IMR-90 (cell line): ENCODE data around the gene SPNS2. TPM values are rescaled to one million over a fixed set of nuclear protein-coding genes. Genes with fewer than 3 reads are reported as not detected.

Source experiments
- ATAC-seq: fragments of 200-7000 bp; cut with Tn5 transposase; 2 replicates; pipeline ENCODE4 v1.9.1; 2020; ENCODE audit warnings: low read depth, mild to moderate bottlenecking, moderate library complexity
- BruUV-seq: library from RNA; stranded (reverse); fragments of 400-500 nt; replicated peaks from 2 replicates; lab custom pipeline; 2021; lab: Mats Ljungman, UMichigan
- CTCF ChIA-PET: fragments of 300-600 bp; formaldehyde crosslinking; extraction: SDS; loops from one replicate; lab custom pipeline; 2021; ENCODE audit warnings: antibody characterized with exemption; lab: Yijun Ruan, JAX
- POLR2A ChIA-PET: fragments of 300-600 bp; sonication (Branson Sonifier 250); formaldehyde crosslinking; loops from one replicate; lab custom pipeline; 2022; ENCODE audit warnings: antibody characterized with exemption; ENCODE audit not compliant: unreplicated experiment; lab: Charles Lee
- DNase-seq: peaks from one replicate; pipeline ENCODE4 v3.0.0; 2013
- H2AFZ ChIP-seq: replicated peaks from 2 replicates; pipeline ENCODE3; 2013; ENCODE audit warnings: low read length, mild to moderate bottlenecking; ENCODE audit not compliant: poor library complexity
- H2AK5ac ChIP-seq: 2 replicates; pipeline ENCODE4 v1.6.1; 2013; ENCODE audit warnings: low read depth, low read length, inconsistent platforms
- H2AK9ac ChIP-seq: replicated peaks from 2 replicates; pipeline ENCODE3; 2013; ENCODE audit warnings: mild to moderate bottlenecking, low read depth, low read length, moderate library complexity; ENCODE audit not compliant: poor library complexity
- H2BK120ac ChIP-seq: 2 replicates; pipeline ENCODE4 v1.6.1; 2013; ENCODE audit warnings: low read depth, low read length, inconsistent platforms
- H2BK15ac ChIP-seq: 3 replicates; pipeline ENCODE4 v1.6.1; 2013; ENCODE audit warnings: low read depth, low read length, inconsistent platforms
- H2BK20ac ChIP-seq: 2 replicates; pipeline ENCODE4 v1.6.1; 2013; ENCODE audit warnings: low read depth, mild to moderate bottlenecking, inconsistent platforms, low read length, moderate library complexity
- H2BK5ac ChIP-seq: 2 replicates; pipeline ENCODE4 v1.6.1; 2013; ENCODE audit warnings: mild to moderate bottlenecking, low read depth, low read length, inconsistent platforms; ENCODE audit not compliant: poor library complexity, severe bottlenecking
- H3K14ac ChIP-seq: replicated peaks from 2 replicates; pipeline ENCODE4 v1.6.1; 2013; ENCODE audit warnings: low read depth, low read length, inconsistent platforms
- H3K18ac ChIP-seq: 2 replicates; pipeline ENCODE4 v1.6.1; 2013; ENCODE audit warnings: low read depth, low read length, control low read depth
- H3K23ac ChIP-seq: 2 replicates; pipeline ENCODE4 v1.6.1; 2013; ENCODE audit warnings: low read depth, low read length, inconsistent platforms
- H3K27ac ChIP-seq: 2 replicates; pipeline ENCODE4 v1.5.1; 2013; ENCODE audit warnings: mild to moderate bottlenecking, control low read depth, low read length; ENCODE audit not compliant: insufficient read depth
- H3K27me3 ChIP-seq: 2 replicates; pipeline ENCODE4 v1.6.1; 2013; ENCODE audit warnings: low read length; ENCODE audit not compliant: control insufficient read depth, insufficient read depth
- H3K36me3 ChIP-seq: 2 replicates; pipeline ENCODE4 v1.6.1; 2013; ENCODE audit warnings: low read length, mixed read lengths; ENCODE audit not compliant: control insufficient read depth, insufficient read depth
- H3K4ac ChIP-seq: 2 replicates; pipeline ENCODE4 v1.6.1; 2013; ENCODE audit warnings: low read depth, low read length, inconsistent platforms
- H3K4me1 ChIP-seq: 2 replicates; pipeline ENCODE4 v1.6.1; 2013; ENCODE audit warnings: low read length, mixed read lengths; ENCODE audit not compliant: control insufficient read depth, insufficient read depth
- H3K4me2 ChIP-seq: 2 replicates; pipeline ENCODE4 v1.6.1; 2013; ENCODE audit warnings: low read depth, mild to moderate bottlenecking, control low read depth, low read length, moderate library complexity
- H3K4me3 ChIP-seq: 2 replicates; pipeline ENCODE4 v1.5.1; 2013; ENCODE audit warnings: low read depth, mild to moderate bottlenecking, control low read depth, low read length, moderate library complexity; ENCODE audit not compliant: insufficient read depth
- H3K56ac ChIP-seq: 2 replicates; pipeline ENCODE4 v1.6.1; 2013; ENCODE audit warnings: low read length, inconsistent platforms; ENCODE audit not compliant: insufficient read depth; ENCODE audit errors: extremely low read depth
- H3K79me1 ChIP-seq, 2 experiments: 2 replicates each; pipeline ENCODE4 v1.6.1; 2013; ENCODE audit warnings: low read length in 2 of 2, inconsistent platforms in 1 of 2, low read depth in 1 of 2
- H3K9ac ChIP-seq: 2 replicates; pipeline ENCODE4 v1.6.1; 2013; ENCODE audit warnings: low read depth, low read length, control low read depth
- H3K9me1 ChIP-seq: 2 replicates; pipeline ENCODE4 v1.6.1; 2013; ENCODE audit warnings: low read length, inconsistent platforms; ENCODE audit not compliant: insufficient read depth
- H3K9me3 ChIP-seq: 2 replicates; pipeline ENCODE4 v1.6.1; 2013; ENCODE audit warnings: low read length; ENCODE audit not compliant: control insufficient read depth, insufficient read depth
- H4K20me1 ChIP-seq: 2 replicates; pipeline ENCODE4 v1.6.1; 2013; ENCODE audit warnings: low read length, inconsistent platforms; ENCODE audit not compliant: insufficient read depth
- H4K5ac ChIP-seq: 2 replicates; pipeline ENCODE4 v1.6.1; 2013; ENCODE audit warnings: mild to moderate bottlenecking, low read depth, low read length, control low read depth
- H4K8ac ChIP-seq, 2 experiments: 2 replicates each; pipeline ENCODE4 v1.6.1; 2013; ENCODE audit warnings: low read depth in 2 of 2, low read length in 2 of 2, control low read depth in 1 of 2, inconsistent platforms in 1 of 2
- H4K91ac ChIP-seq: 2 replicates; pipeline ENCODE4 v1.6.1; 2013; ENCODE audit warnings: low read depth, low read length, inconsistent platforms; ENCODE audit not compliant: insufficient read depth
- MAZ ChIP-seq: IDR thresholded peaks from 2 replicates; pipeline ENCODE4 v1.6.1; 2012; ENCODE audit warnings: low read depth, mild to moderate bottlenecking, low read length, improper control_type of control experiment, moderate library complexity, borderline replicate concordance
- USF2 ChIP-seq: fragments of 150-350 bp; IDR thresholded peaks from 2 replicates; pipeline ENCODE4 v1.6.1; 2017; ENCODE audit warnings: mild to moderate bottlenecking, antibody characterized with exemption, low read length, low read depth
- WGBS, 2 experiments: methylation state at CpG; one replicate each; pipeline versions ENCODE4 v1.1.5 to v1.1.7; 2013; ENCODE audit warnings: missing lambda C conversion rate in 2 of 2; ENCODE audit not compliant: insufficient read length in 1 of 2; ENCODE audit errors: extremely low coverage in 2 of 2; 5-methylcytosine and 5-hydroxymethylcytosine counted together
- dilution Hi-C: fragments of 300-500 bp; cut with HindIII; formaldehyde crosslinking; loops from one replicate; pipeline ENCODE4 v1.14.3; 2018; ENCODE audit warnings: low sequenced_read_pairs; ENCODE audit not compliant: unreplicated experiment
- in situ Hi-C: fragments of 300-500 bp; cut with MboI; formaldehyde crosslinking; loops from 3 replicates; pipeline ENCODE4 v1.14.3; 2019; ENCODE audit warnings: low sequenced_read_pairs, inconsistent platforms, mixed read lengths
- intact Hi-C: fragments of 100-400 bp; cut with micrococcal nuclease; formaldehyde crosslinking; loops from 2 replicates; pipeline ENCODE4 v1.10.0; 2022
- polyA plus RNA-seq, 3 experiments: library from polyadenylated mRNA; depleted of rRNA; stranded (reverse); fragments of >200 nt; gene quantifications; 2 replicates each; pipeline ENCODE4 v1.2.3, GENCODE V29; 2012; ENCODE audit warnings: low replicate concordance in 1 of 3
- total RNA-seq: library from RNA; depleted of rRNA; stranded (reverse); fragments of >200 nt; gene quantifications from 2 replicates; pipeline ENCODE4 v1.2.3, GENCODE V29; 2012

The SPNS2 gene
- total and polyA plus RNA-seq, 2 of the 4 experiments (the other 2 are of a cell fraction): under 0.01 TPM; not detected in 1

- dilution Hi-C loops: no loop called here
- Histone ChIP-seq H3K9ac (no peak overlapping the region), H3K4me1 (no peaks in the 10 kb centered on the region), H3K4me3 (no peak overlapping the region), H3K56ac (no peak overlapping the region), H2BK5ac (no peak overlapping the region), H3K23ac (no peak overlapping the region), H3K18ac (no peak overlapping the region), H4K91ac (no peak overlapping the region), H4K5ac (no peak overlapping the region), H3K4me2 (no peak overlapping the region), H2AFZ (no peak overlapping the region), H3K4ac (no peak overlapping the region), H3K14ac (no peak overlapping the region), H3K27me3 (peaks cover 28% of the 10 kb centered on the region), H3K79me1 (no peaks in the 10 kb centered on the region), H2BK15ac (no peak overlapping the region), H2BK120ac (no peak overlapping the region), H2BK20ac (no peak overlapping the region), H3K36me3 (no peaks in the 10 kb centered on the region), H3K27ac (no peak overlapping the region), H4K20me1 (no peaks in the 10 kb centered on the region; the same call in 1 of the 2 replicates), H3K9me3 (no peaks in the 10 kb centered on the region), H2AK5ac (no peak overlapping the region), H2AK9ac (no peak overlapping the region), H4K8ac (no peak overlapping the region), H3K9me1 (no peaks in the 10 kb centered on the region)
- DNase-seq (no peak), ATAC-seq (no peak)
- TF ChIP-seq USF2 (no peak), MAZ (no peak)
- WGBS, 2 experiments: 79% methylated on average over 9 of the region's 13 CpGs; no CpG with 5 or more reads in 1 of the 2 experiments
- ChIA-PET POLR2A (no interaction called here), CTCF (interaction anchor here (0.7 kb wide), 1 partner anchor 126 kb away, joined by 3 read pairs; no protein-coding TSS in a partner anchor)
- intact Hi-C loops: no loop called here
- BruUV-seq: no TSS peak
- in situ Hi-C loops: no loop called here
Measured at GRCh38 chr17:4474093-4474492, 24.6 kb upstream of the SPNS2 start.
